Measurements from ENCODE around the gene FSCN2.
"Not testable (repeated sequence)": the region's sequence is repeated elsewhere in the genome, so short reads cannot be mapped to it uniquely, and the experiment has no call there.

GRCh38 chr17:81584771-81585170 lies 56.6 kb downstream of the FSCN2 start:
- not testable (repeated sequence) for TF ChIP-seq CTCF (IDR thresholded peaks at IDR 0.05); POLR2AphosphoS5 (IDR thresholded peaks at IDR 0.05; ENCODE audit: insufficient read depth in 1 of 2, low read depth in 1 of 2)
